HEK293T (cell line): ENCODE results near the gene ILDR2.

ENCODE experiments used
- CTCF ChIA-PET: fragments of 350-600 bp; formaldehyde crosslinking; extraction: SDS; loops from one replicate; lab custom pipeline; 2021; ENCODE audit warnings: antibody characterized with exemption, inconsistent platforms; lab: Yijun Ruan, JAX
- POLR2A ChIA-PET: fragments of 350-600 bp; formaldehyde crosslinking; extraction: SDS; loops from one replicate; lab custom pipeline; 2020; ENCODE audit warnings: antibody characterized with exemption, inconsistent platforms; lab: Yijun Ruan, JAX
- DNase-seq: peaks from one replicate; pipeline ENCODE4 v3.0.0; 2012; ENCODE audit warnings: mixed read lengths; ENCODE audit errors: extremely low spot score
- ARNT ChIP-seq: fragments of 450-650 bp; IDR thresholded peaks from 2 replicates; pipeline ENCODE4 v1.6.1; 2017; ENCODE audit warnings: mild to moderate bottlenecking
- BHLHE40 ChIP-seq: fragments of 450-650 bp; IDR thresholded peaks from 2 replicates; pipeline ENCODE4 v1.6.1; 2016; ENCODE audit warnings: mild to moderate bottlenecking, moderate library complexity, borderline replicate concordance
- CTBP1 ChIP-seq: fragments of 450-650 bp; IDR thresholded peaks from 2 replicates; pipeline ENCODE4 v1.6.1; 2016; ENCODE audit warnings: borderline replicate concordance
- ELF4 ChIP-seq: fragments of 450-650 bp; IDR thresholded peaks from 2 replicates; pipeline ENCODE4 v1.6.1; 2017; ENCODE audit warnings: antibody characterized with exemption
- FOXA1 ChIP-seq: fragments of 450-650 bp; IDR thresholded peaks from 2 replicates; pipeline ENCODE4 v1.6.1; 2016; ENCODE audit warnings: mild to moderate bottlenecking
- FOXK2 ChIP-seq: fragments of 450-650 bp; IDR thresholded peaks from 2 replicates; pipeline ENCODE4 v1.6.1; 2016; ENCODE audit warnings: mild to moderate bottlenecking
- FOXM1 ChIP-seq: fragments of 450-650 bp; IDR thresholded peaks from 2 replicates; pipeline ENCODE4 v1.6.1; 2017; ENCODE audit warnings: mild to moderate bottlenecking, borderline replicate concordance
- HDGF ChIP-seq: fragments of 450-650 bp; IDR thresholded peaks from 2 replicates; pipeline ENCODE4 v1.6.1; 2017; ENCODE audit warnings: antibody characterized with exemption, borderline replicate concordance
- L3MBTL2 ChIP-seq: fragments of 450-650 bp; conservative IDR thresholded peaks from 2 replicates; pipeline ENCODE4 v1.6.1; 2016; ENCODE audit warnings: mild to moderate bottlenecking
- LEF1 ChIP-seq: fragments of 450-650 bp; IDR thresholded peaks from 2 replicates; pipeline ENCODE4 v1.6.1; 2017; ENCODE audit warnings: mild to moderate bottlenecking, borderline replicate concordance
- NFRKB ChIP-seq: fragments of 450-650 bp; IDR thresholded peaks from 2 replicates; pipeline ENCODE4 v1.6.1; 2016; ENCODE audit warnings: mild to moderate bottlenecking, moderate library complexity
- PKNOX1 ChIP-seq: fragments of 450-650 bp; IDR thresholded peaks from 2 replicates; pipeline ENCODE4 v1.6.1; 2016
- SP1 ChIP-seq: fragments of 450-650 bp; IDR thresholded peaks from 2 replicates; pipeline ENCODE4 v1.6.1; 2017
- SUZ12 ChIP-seq: fragments of 450-650 bp; IDR thresholded peaks from 2 replicates; pipeline ENCODE4 v1.6.1; 2016; ENCODE audit warnings: mild to moderate bottlenecking
- TARDBP ChIP-seq: fragments of 450-650 bp; IDR thresholded peaks from 2 replicates; pipeline ENCODE4 v1.6.1; 2016
- ZNF384 ChIP-seq: fragments of 450-650 bp; IDR thresholded peaks from 2 replicates; pipeline ENCODE4 v1.6.1; 2016

ILDR2 gene

GRCh38 chr1:166956872-166957271 lies 18.5 kb downstream of the ILDR2 start:
- no peak for DNase-seq
- ChIA-PET POLR2A (no interaction called here), CTCF (no interaction called here)
- TF ChIP-seq ELF4, result no peak
- TF ChIP-seq PKNOX1, result no peak
- no peak for TF ChIP-seq FOXK2
- no peak for TF ChIP-seq HDGF
- no peak for TF ChIP-seq L3MBTL2
- TF ChIP-seq FOXM1, result no peak
- no peak for TF ChIP-seq FOXA1
- TF ChIP-seq ZNF384, result no peak
- TF ChIP-seq SUZ12, result no peak
- TF ChIP-seq LEF1, result no peak
- no peak for TF ChIP-seq CTBP1
- no peak for TF ChIP-seq NFRKB
- no peak for TF ChIP-seq ARNT
- TF ChIP-seq TARDBP, result no peak

- ChIA-PET POLR2A (no interaction called here), CTCF (interaction anchor here (0.6 to 0.7 kb wide), 2 partner anchors 19 to 1593 kb away, joined by 3 to 4 read pairs; no protein-coding TSS in a partner anchor)
- TF ChIP-seq CTBP1, result no peak
- no peak for TF ChIP-seq ELF4
- no peak for TF ChIP-seq SP1
- TF ChIP-seq ARNT, result no peak
- TF ChIP-seq PKNOX1, result no peak
- TF ChIP-seq SUZ12, result no peak
- no peak for TF ChIP-seq FOXA1
- TF ChIP-seq NFRKB, result no peak
- DNase-seq, result no peak
Measured at GRCh38 chr1:166956057-166956850, 19.1 kb downstream of the ILDR2 start.

DNA sequence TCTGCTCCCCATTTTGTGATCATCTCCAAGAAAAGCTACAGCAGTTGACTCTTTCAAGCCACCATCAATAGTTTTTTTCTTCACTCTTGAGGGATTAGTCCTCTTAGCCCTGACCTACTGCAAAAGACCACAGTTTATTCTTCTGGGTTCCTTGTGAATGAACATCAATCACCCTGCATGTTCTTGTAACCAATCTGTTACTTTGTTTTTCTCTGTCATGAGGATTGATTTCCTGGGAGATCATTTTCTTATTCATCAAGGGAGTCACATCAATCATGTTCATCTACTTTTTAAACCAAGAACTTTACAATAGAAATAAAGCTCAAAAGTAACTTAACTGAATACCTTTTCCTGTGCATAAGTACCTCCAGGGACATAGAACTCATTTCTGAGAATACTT lies 21.8 kb downstream of the ILDR2 start:
- ChIA-PET CTCF (no interaction called here), POLR2A (no interaction called here)
- TF ChIP-seq LEF1, result no peak
- TF ChIP-seq NFRKB, result no peak
- no peak for TF ChIP-seq FOXM1
- no peak for TF ChIP-seq BHLHE40
- TF ChIP-seq ELF4, result no peak
- no peak for TF ChIP-seq SUZ12
- TF ChIP-seq PKNOX1, result no peak
- TF ChIP-seq ARNT, result no peak
- no peak for TF ChIP-seq SP1
- no peak for TF ChIP-seq FOXA1
- TF ChIP-seq HDGF, result no peak
- TF ChIP-seq TARDBP, result no peak
- TF ChIP-seq ZNF384, result no peak
- no peak for DNase-seq

- CTCF ChIA-PET, result no interaction called here
- no peak for DNase-seq
- no peak for TF ChIP-seq FOXA1
- POLR2A ChIA-PET, result no interaction called here
Measured at GRCh38 chr1:166952002-166952746, 23.2 kb downstream of the ILDR2 start.

GRCh38 chr1:166951050-166951449 lies 24.3 kb downstream of the ILDR2 start:
- ChIA-PET CTCF (no interaction called here), POLR2A (no interaction called here)
- DNase-seq, result no peak
- no peak for TF ChIP-seq SUZ12
- no peak for TF ChIP-seq TARDBP
- TF ChIP-seq L3MBTL2, result no peak
- no peak for TF ChIP-seq HDGF
- TF ChIP-seq BHLHE40, result no peak
- no peak for TF ChIP-seq FOXK2
- TF ChIP-seq CTBP1, result no peak
- no peak for TF ChIP-seq ARNT
- TF ChIP-seq SP1, result no peak

GRCh38 chr1:166950156-166950555 lies 25.2 kb downstream of the ILDR2 start:
- ChIA-PET CTCF (no interaction called here), POLR2A (no interaction called here)
- DNase-seq, result no peak
- TF ChIP-seq TARDBP (no peak), FOXA1 (no peak), SUZ12 (no peak), PKNOX1 (no peak), L3MBTL2 (no peak), SP1 (no peak), FOXK2 (no peak), ARNT (no peak), CTBP1 (no peak), BHLHE40 (no peak), LEF1 (no peak), FOXM1 (no peak), ELF4 (no peak), ZNF384 (no peak), NFRKB (no peak), HDGF (no peak)
